ENCODE data around the gene ASNSD1.
A peak's percentile ranks its signal among the peaks of the same experiment; 100 is the strongest.
"Not testable (repeated sequence)": the region's sequence is repeated elsewhere in the genome, so short reads cannot be mapped to it uniquely, and the experiment has no call there.

ASNSD1 gene

DNA sequence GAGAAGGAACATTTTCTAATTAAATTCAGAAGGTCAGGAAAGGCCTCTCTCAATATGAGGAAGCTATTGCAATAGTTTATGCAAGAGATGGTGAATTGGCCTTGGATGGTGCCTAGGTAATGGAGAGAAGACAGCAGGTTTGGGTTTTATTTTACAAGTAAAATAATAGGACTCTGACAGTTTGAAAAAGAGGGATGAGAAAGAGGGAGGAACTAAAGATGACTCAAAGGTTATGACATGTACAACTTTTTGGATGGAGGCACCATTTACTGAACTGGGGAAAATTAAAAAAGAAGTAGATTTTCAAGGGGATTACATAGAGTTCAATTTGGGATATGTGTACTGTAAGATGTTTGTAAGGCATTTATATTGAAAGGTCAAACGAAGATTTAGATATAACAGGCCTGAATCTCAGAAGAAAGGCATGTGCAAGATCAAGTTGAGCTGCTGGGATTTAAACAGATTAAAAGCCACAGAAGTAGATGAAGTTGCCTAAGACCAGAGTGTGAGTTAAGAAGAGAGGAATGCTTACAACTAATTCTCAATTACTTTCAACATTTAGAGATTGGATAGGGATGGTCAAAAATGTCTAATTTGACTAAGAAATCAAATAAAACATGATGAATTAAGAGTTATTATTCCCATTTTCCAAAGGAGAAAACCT is 12.3 kb upstream of the ASNSD1 start:
- DNase-seq = no peak

DNA sequence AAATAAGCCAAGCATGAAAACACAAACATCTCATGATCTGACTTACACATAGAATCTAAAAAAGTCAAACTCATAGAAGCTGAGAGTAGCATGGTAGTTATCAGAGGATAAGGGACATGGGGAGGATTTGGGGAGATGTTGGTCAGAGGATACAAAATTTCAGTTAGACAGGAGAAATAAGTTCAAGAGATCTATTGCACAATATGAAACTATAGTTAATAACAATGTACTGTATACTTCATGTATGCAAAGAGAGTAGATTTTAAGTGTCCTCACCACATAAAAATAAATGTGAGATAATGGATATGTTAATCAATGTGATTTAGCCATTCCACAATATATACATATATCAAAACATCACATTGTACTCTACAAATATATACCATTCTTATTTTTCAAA is 10.0 kb upstream of the ASNSD1 start:
- DNase-seq = no peak

DNA sequence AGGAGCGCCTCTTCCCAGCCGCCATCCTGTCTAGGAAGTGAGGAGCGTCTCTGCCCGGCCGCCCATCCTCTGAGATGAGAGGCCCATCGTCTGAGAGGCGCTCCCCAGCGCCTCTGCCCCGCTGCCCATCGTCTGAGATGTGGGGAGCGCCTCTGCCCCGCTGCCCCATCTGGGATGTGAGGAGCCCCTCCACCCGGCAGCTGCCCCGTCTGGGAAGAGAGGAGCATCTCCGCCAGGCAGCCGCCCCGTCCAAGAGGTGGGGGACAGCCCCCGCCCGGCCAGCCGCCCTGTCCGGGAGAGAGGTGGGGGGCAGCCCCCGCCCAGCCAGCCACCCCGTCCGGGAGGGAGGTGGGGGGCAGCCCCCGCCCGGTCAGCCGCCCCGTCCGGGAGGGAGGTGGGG is 7.8 kb upstream of the ASNSD1 start:
- DNase-seq = not testable (repeated sequence)

DNA sequence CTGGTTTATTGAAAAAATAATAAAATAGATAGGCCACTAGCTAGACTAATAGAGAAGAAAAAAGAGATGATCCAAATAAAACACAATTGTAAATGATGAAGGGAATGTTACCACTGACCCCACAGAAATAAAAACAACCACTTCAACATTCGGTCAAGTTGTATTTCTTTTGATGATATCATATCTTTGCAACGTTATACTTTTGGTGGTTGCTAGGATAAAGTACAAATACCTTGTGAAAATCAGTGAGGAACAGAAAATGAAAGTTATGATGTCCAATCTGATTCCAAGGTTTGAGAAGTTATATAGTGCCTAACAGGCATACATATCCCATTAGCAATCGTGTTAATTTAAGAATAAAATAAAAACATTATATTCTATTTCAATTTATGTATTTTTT is 6.6 kb upstream of the ASNSD1 start:
- no peak for DNase-seq

DNA sequence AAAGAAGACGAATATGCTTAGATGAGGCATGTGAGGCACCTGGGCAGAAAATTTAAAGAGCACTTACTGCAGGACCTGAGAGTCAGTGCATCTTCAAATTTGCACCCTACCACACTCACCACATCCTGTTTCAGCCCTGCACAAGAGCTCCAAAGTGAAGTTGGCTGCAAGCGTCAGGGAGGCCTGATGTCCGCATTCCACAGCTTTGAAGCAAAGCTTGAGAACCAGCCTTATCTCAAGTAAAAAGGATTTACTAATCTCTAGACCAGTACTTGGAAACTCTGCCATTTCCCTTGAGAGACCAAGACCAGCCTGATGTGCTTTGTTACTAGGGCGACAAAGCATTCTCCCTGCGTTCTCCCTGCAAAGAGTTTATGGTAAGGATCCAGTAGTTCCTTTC is 3.4 kb upstream of the ASNSD1 start:
- DNase-seq = no peak

DNA sequence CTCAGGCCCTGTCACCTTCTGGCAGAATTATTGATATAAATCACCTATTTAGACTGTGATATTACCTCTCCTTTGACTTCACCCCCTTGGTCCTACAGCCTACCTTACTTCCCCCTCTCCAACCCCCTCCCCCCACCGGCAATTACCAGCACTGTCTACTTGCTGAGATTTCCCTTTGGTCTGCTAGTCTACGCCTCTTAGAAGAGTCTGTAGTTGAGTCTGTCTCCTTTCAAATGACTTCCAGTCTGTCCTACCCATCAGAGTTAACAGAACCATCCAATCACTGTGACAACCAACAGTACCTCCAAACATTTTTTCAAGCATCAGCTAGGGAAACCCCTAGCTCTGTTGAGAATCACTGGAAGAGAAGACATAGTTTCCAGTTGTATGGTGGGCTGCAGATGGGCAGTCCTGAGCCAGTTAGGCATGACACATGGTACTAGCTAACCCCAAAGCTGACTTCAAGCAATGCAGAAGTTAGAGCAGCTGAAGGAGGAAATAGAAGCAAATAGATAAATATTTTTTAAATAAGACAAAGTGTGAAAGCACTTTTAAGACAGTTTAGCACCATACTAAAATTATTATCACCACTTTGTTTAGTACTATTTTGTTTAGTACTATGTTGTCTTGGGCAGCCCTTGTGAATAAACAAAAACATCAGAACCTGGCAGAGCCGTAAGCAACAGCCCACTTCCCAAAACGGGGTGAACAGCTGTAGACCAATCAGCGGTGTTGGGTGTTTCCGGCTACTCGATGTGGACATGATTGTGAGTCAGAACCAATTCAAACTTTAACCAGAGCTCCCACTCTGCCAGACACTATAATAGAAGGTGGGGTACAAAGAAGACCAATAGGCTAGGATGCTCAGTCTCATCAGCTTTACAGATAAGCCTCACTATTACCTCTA is 2.7 kb upstream of the ASNSD1 start:
- no peak for DNase-seq

DNA sequence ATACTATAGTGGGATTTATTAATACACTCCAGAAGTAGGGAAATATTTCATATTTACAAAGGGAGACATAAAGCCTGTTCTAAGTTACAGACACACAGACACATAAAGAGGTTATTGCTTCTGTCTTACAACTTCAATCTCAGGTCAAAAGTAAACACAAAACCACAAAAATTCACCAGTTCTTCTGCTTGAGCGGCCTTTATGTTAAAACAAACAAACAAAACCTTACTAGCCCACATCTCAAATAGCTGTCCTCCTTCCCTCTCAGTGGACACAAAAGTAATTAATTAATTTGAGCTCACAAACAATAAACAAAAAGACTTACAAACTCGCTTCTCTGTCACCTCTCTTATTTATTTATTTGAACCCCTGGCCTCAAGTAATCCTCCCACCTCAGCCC is 1.5 kb upstream of the ASNSD1 start:
- no peak for DNase-seq

DNA sequence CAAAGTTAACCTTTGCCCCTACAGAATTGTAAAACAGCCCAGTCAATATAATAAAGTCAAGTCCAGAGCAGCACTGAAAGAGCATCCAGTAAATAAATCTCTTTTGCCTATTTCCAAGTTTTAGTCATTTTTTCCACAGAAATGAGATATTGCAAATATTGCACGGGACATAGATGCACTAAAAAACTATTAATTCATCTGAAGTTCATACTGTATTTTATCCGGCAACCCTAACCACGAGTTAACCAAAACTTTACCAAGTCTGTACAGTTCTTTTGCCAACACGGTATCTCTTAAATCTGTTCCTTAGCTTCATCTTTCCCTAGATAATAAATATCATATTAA is 484 bp upstream of the ASNSD1 start:
- DNase-seq = no peak

DNA sequence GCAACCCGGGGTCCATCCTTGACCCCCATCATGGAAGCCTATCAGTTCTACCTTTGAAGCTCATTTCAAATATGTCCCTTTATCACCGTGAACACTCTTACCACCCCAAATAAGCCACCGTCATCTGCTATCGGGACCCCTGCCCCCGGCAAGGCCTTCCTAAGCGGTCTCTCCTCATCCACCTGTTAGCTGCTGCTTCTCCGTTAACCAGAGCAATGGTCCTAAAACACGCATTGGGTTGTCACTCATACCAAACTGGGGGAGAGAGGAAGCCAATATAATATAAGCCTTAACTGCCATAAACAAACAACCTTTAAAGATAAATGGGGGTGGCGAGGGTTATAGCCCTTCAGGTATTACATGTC is 680 bp downstream of the ASNSD1 start:
- no peak for DNase-seq

DNA sequence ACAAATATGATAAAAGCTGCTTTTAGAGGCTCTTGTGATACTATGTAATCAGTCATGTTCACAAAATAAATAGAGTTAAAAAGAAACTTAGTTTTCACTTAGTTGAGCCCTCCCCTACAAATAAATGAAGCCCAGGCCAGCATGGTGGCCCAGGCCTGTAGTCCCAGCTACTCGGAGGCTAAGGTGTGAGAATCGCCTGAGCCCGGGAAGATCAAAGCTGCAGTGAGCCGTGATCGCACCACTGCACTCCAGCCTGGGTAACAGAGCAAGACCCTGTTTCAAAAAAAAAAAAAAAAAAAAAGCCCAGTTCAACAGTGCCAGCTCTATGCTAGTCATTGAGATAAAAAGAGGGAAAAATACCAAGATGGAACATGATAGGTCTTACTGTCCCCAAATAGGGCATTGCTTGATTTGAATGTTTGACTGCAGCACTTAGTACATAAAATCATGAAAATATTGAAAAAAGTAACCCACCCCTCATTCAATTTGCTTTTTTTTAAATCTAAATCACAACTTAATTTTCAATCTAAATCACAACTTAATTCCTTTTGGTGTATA is 1.5 kb downstream of the ASNSD1 start:
- DNase-seq = no peak

DNA sequence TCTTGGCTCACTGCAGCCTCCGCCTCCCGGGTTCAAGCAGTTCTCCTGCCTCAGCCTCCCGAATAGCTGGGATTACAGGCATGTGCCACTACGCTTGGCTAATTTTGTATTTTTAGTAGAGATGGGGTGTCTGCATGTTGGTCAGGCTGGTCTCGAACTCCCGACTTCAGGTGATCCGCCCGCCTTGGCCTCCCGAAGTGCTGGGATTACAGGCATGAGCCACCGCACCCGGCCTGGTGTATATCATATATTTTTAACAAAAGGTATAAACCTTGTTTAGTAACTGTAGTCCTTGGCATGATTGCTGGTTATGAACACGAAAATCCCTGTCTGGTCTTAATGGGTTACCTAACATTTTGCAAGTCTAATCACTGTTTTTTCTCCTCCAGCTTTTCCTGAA is 2.1 kb downstream of the ASNSD1 start:
- DNase-seq = not testable (repeated sequence)

DNA sequence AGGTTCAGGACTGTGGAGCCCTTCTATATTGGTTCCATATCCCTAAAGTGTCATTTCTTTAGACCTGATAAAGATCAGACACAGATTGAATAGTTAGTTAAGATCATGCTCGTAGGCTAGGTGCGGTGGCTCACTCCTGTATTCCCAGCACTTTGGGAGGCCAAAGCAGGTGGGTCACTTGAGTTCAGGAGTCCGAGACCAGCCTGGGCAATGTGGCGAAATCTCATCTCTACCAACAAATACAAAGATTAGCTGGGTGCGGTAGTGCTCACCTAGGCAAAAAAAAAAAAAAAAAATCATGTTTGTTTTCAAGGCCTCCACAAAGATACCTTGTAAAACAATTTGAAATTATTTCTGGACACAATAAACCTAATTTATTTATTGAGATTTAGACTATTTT is 8.7 kb downstream of the ASNSD1 start:
- DNase-seq = no peak

DNA sequence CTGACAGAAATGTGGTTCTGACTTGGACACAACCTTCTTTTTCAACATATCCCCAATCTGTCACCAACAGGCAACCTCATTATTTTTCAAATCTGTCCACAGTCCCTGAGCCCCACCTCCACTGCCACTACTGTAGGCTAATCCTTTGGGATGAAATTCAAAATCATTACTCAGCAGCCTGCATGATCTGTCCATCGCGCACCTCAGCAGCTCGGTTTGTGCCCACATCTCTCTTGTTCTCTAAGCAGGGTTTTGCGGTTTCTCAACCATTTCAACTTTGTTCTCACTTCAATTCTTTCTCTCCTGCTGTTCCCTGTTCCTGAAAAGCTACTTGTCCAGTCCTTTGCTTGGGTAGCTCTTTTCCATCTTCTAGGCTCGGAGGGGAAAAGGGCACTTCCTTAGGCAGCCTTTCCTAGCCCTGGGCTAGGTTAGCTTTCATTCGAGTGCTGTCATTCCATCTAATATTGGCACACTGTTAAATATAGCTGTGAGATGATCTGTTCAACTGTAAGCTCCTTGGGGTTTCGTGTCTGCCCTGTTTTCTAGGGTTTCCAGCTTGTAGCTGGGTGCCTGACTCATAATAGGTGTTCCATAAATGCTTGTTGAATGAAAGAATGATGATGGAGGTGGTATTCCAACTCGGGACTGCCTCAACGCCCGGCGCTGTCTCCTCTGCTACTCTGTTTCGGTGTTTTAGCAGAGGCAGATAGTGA is 12.6 kb downstream of the ASNSD1 start:
- DNase-seq = no peak

DNA sequence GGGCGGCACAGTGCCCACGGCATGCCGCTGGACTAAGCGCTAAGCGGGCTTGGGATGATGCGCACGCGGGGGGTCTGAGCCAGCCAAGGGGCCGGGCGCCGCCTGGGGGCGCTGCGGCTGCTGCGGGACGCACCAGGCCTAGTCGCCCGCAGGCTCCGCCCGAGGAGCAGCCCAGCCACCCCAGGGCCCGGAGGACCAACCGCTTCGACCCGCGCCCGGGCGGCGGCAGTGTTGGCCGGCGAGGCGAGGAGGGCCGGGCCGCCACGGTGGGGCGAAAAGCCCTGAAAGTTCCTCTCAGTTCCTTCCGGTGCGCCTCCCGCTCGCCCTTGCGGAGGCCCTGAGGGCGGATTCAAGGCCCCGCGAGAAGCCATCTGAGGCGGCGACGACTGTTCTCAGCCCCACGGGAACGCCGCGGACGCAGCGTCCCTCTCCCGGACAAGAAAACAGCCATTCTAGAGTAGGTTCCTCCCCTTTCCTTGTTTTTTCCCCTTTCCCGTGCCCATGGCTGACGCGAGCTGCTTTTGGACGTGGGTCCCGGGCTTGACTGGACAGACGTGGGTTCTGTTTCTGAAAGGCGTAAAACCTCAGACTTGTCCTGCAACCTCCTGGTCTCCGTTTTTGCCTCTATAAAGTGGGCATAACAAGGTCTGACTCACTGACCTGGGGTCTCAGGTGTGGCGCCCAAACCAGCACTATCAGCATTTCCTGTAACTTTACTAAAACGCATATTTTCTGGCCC is 13.3 kb downstream of the ASNSD1 start, which contains the start of gene ANKAR:
Gene ANKAR (plus strand): TSS at position 297 of the 739 bp plus-strand sequence. CDS start 1,821 bp downstream, outside the sequence.
- peak; percentile 77 for DNase-seq

DNA sequence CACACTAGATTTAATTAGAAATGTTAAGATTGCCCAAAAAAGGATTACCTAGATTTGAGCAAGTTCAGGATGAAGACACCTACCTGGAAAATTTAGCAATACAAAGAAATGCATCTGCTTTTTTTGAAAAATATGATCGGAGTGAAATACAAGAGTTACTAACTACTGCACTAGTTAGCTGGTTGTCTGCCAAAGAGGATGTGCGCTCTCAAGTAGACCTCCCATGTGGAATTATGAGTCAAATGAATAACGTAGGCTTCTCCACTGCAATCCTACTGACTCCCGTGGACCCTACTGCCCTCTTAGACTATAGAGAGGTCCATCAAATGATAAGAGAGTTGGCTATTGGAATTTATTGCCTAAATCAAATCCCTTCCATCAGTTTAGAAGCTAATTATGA is 15.2 kb downstream of the ASNSD1 start:
- DNase-seq = no peak

DNA sequence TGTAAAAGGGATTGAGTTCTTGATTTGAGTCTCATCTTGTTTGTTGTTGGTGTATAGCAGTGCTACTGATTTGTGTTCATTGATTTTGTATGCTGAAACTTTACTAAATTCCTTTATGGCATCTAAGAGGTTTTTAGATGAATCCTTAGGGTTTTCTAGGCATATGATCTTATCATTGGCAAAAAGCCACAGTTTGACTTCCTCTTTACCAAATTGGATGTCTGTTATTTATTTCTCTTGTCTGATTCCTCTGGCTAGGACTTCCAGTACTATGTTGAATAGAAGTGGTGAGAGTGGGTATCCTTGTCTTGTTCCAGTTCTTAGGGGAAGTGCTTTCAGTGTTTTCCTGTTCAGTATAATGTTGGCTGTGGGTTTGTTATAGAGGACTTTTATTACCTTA is 18.0 kb downstream of the ASNSD1 start:
- no peak for DNase-seq

DNA sequence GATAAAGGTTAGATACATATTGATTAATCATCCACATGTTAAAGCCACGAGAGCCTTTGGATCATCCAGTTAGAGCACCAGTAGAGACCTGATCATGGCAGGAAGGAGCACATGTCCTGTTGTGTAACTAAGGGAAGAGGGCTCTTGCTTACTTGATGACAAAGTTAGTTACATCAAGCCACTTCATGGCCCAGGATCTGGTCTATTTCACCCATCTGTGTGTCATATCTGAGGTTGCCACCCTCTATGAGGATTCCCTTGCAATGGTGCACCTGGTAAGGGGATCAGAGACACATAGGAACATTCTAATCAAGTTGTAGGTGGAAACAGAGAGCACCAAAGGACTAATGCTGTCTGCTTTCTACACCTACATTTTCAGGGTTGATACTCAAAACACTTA is 19.9 kb downstream of the ASNSD1 start:
- DNase-seq = no peak

DNA sequence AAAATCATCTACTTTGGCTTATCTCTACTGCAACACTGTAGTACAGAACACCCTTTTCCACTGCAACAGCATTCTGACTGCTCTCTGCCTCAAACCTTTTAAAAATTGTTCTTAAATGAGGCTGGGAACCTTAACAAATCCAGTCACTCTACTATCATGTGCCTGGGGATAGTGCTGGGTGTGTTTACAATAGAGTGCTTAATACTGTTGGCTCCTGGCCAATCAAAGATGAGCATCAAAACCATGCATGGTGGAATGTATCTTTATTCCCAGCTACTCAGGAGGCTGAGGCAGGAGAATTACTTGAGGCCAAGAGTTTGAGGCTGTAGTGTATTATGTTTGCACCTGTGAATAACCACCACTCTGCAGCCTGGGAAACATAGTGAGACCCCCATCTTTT is 20.6 kb downstream of the ASNSD1 start:
- no peak for DNase-seq

DNA sequence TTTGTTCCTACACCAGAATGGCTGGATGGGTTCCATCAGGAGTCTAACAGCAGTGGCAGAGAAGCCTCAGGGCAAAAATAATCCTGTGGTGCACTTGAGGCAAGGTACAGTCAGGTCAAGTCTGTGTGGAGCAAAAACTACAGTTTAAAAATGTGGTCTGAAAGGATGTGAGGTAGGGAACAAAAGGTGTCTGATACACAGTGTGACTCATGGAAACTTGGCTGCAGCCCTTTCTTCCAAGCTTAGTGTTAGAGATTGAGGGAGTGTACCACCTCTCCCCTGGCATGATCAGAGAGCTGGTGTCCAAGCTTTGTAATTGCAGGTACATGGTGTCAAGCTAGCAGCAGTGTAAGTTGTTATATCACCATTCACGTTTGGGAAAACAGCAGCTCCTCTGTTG is 22.1 kb downstream of the ASNSD1 start:
- no peak for DNase-seq

DNA sequence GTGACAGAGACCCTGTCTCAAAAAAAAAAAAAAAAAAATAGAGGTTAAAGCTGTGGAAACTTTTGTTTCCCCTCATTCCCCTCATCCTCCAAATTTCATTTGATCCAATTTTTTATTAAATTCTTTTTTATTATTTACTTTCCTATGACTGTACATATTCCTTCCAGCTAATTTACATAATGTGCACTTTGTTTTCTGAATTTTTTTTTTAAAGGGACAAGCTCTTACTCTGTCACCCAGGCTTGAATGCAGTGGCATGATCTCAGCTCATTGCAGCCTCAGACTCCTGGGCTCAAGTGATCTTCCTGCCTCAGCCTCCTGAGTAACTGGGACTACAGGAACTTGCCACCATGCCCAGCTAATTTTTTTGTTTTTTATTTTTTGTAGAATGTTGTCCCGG is 23.6 kb downstream of the ASNSD1 start:
- no peak for DNase-seq

DNA sequence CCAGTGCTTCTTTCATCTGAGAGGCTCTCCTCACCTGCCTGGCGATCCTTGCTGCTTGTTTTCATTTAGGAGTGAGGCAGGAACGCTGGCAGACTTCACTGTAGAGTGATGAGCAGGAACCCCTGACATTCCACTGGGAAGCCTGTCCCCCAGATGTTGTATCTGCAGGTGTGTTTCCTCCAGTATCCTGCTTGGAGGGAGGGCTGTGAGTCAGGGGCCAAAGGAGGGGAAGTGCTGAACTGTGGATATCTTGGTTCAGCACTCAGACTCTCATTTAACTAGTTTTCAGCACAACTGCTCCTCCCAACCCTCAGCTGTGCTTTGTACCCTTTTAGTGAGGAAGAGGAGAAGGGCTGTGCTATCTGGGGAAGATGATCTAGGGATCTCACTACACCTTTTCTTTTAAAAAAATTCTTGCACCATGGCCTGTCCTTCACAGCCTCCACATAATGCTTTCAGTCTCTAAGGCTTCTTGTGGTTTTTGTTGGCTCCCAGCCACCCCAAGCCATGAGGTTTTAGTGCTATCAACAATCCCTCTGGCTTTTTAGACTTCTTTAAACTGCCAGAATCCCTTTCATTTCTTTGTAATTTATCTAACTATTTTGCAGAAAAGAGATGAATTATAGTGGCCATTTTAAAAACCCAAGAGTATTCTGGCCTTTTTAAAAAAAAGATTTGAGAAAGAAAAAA is 24.4 kb downstream of the ASNSD1 start:
- no peak for DNase-seq

DNA sequence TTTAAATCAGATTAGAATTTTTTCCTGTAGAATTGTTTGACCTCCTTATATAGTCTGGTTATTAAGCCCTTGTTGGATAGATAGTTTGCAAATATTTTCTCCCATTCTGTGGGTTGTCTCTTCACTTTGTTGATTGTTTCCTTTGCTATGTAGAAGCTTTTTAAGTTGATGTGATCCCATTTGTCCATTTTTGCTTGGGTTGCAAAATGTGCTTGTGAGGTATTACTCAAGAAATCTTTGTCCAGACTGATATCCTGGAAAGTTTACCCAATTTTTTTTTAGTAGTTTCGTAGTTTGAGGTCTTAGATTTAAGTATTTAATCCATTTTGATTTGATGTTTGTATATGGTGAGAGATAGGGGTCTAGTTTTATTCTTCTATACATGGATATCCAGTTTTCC is 26.5 kb downstream of the ASNSD1 start:
- DNase-seq = not testable (repeated sequence)

Measured in stimulated activated naive CD4-positive, alpha-beta T cell treated with Interleukin-2 at 50 U/mL for 16 hours (primary cell).